Caco-2 (cell line): ENCODE measurements around the gene VPS8. TPM values are rescaled to one million over a fixed set of nuclear protein-coding genes. Genes with fewer than 3 reads are reported as not detected.

ENCODE experiments used
- BruUV-seq: library from RNA; stranded (reverse); fragments of 400-500 nt; replicated peaks from 2 replicates; lab custom pipeline; 2021; lab: Mats Ljungman, UMichigan
- CTCF ChIA-PET: fragments of 300-600 bp; sonication (Branson Sonifier 250); formaldehyde crosslinking; loops from one replicate; lab custom pipeline; 2022; ENCODE audit warnings: antibody characterized with exemption; lab: Charles Lee
- POLR2A ChIA-PET: fragments of 300-600 bp; sonication (Branson Sonifier 250); formaldehyde crosslinking; loops from one replicate; lab custom pipeline; 2022; ENCODE audit warnings: antibody characterized with exemption; lab: Charles Lee
- DNase-seq, 2 experiments: peaks; one replicate each; pipeline versions ENCODE4 v3.0.0 to v3.0.0-alpha.2; 2020 to 2022
- H3K27me3 ChIP-seq: replicated peaks from 2 replicates; pipeline ENCODE4 v1.6.0; 2011; ENCODE audit warnings: low read length; ENCODE audit not compliant: control insufficient read depth, insufficient read depth
- H3K36me3 ChIP-seq: 2 replicates; pipeline ENCODE4 v1.5.1; 2011; ENCODE audit warnings: low read length; ENCODE audit not compliant: control insufficient read depth, insufficient read depth
- H3K4me1 ChIP-seq: fragments of 250-450 bp; sonication (Bioruptor Pico); 2 replicates; pipeline ENCODE4 v1.5.1; 2020; ENCODE audit warnings: mild to moderate bottlenecking
- H3K4me3 ChIP-seq: 2 replicates; pipeline ENCODE4 v1.5.1; 2011; ENCODE audit warnings: low read depth, mild to moderate bottlenecking, control low read depth, low read length
- H3K9me3 ChIP-seq: fragments of 250-450 bp; sonication (Bioruptor Pico); 2 replicates; pipeline ENCODE4 v1.5.1; 2020; ENCODE audit warnings: mild to moderate bottlenecking, moderate library complexity
- H3K27ac Mint-ChIP-seq: one replicate; pipeline ENCODE4 v1.8.0; 2022; ENCODE audit warnings: mixed read lengths; ENCODE audit not compliant: unreplicated experiment
- H3K27me3 Mint-ChIP-seq: one replicate; pipeline ENCODE4 v1.8.0; 2022; ENCODE audit warnings: mixed read lengths; ENCODE audit not compliant: insufficient read depth, unreplicated experiment
- H3K36me3 Mint-ChIP-seq: one replicate; pipeline ENCODE4 v1.8.0; 2022; ENCODE audit warnings: mild to moderate bottlenecking, mixed read lengths; ENCODE audit not compliant: insufficient read depth, unreplicated experiment
- H3K4me1 Mint-ChIP-seq: one replicate; pipeline ENCODE4 v1.8.0; 2022; ENCODE audit warnings: low read depth, mixed read lengths; ENCODE audit not compliant: unreplicated experiment
- H3K4me3 Mint-ChIP-seq: one replicate; pipeline ENCODE4 v1.8.0; 2022; ENCODE audit warnings: mild to moderate bottlenecking, moderate library complexity, mixed read lengths; ENCODE audit not compliant: unreplicated experiment
- H3K9me3 Mint-ChIP-seq: one replicate; pipeline ENCODE4 v1.8.0; 2022; ENCODE audit warnings: mixed read lengths; ENCODE audit not compliant: unreplicated experiment
- intact Hi-C: fragments of 100-400 bp; cut with micrococcal nuclease; formaldehyde crosslinking; loops from one replicate; pipeline ENCODE4 v1.10.0; 2022; ENCODE audit not compliant: unreplicated experiment
- total RNA-seq: library from RNA; stranded (reverse); gene quantifications from 2 replicates; pipeline ENCODE4 v1.2.3, GENCODE V29; 2022
- TF ChIP-seq, protein P1 (sequence below), 2 experiments: fragments of 200-600 bp in 1 of 2; IDR thresholded peaks; 1 replicate in 1 of 2; 2 replicates in 1 of 2; pipeline versions ENCODE4 v1.5.1 to v1.8.0; 2011 to 2022; ENCODE audit warnings: antibody characterized with exemption in 1 of 2, control low read depth in 1 of 2, inconsistent platforms in 1 of 2, low read depth in 1 of 2, low read length in 1 of 2, mild to moderate bottlenecking in 1 of 2, moderate library complexity in 1 of 2; ENCODE audit not compliant: insufficient read depth in 1 of 2, severe bottlenecking in 1 of 2, unreplicated experiment in 1 of 2

The VPS8 gene
- total RNA-seq, 1 experiment from 2014 or later, result 44.7 TPM

DNA sequence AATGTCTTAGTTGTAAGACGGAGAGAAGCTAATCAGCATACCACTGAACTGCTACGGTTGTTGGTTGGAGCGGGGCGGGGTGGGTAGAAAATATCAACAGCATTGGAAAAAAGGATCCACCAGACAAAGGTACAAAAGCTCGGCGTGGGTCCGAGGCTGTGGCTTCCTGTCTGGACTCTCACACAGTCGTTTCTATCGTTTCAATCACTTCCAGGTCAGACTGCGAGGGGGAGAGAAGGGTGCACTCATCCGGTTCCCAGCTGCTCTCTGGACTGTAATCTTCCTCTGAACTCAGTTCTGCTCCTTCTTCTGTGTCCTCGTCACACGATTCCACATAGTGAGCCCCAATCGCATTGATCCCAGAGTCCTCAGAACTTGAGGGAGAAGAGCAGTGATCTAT is 270.9 kb downstream of the VPS8 start:
- TF ChIP-seq, protein P1, sequence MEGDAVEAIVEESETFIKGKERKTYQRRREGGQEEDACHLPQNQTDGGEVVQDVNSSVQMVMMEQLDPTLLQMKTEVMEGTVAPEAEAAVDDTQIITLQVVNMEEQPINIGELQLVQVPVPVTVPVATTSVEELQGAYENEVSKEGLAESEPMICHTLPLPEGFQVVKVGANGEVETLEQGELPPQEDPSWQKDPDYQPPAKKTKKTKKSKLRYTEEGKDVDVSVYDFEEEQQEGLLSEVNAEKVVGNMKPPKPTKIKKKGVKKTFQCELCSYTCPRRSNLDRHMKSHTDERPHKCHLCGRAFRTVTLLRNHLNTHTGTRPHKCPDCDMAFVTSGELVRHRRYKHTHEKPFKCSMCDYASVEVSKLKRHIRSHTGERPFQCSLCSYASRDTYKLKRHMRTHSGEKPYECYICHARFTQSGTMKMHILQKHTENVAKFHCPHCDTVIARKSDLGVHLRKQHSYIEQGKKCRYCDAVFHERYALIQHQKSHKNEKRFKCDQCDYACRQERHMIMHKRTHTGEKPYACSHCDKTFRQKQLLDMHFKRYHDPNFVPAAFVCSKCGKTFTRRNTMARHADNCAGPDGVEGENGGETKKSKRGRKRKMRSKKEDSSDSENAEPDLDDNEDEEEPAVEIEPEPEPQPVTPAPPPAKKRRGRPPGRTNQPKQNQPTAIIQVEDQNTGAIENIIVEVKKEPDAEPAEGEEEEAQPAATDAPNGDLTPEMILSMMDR (IDR thresholded peaks at IDR 0.05; ENCODE audit: insufficient read depth in 1 of 2, low read depth in 1 of 2, low read length in 1 of 2, severe bottlenecking in 1 of 2, unreplicated experiment in 1 of 2), result no peak
- ChIA-PET POLR2A (no interaction called here), CTCF (no interaction called here)
- intact Hi-C loops, result no loop called here
- Mint-ChIP-seq H3K4me3 (no peak overlapping the region), H3K27me3 (no peaks in the 10 kb centered on the region), H3K4me1 (no peaks in the 10 kb centered on the region), H3K36me3 (no peaks in the 10 kb centered on the region), H3K27ac (no peak overlapping the region), H3K9me3 (no peaks in the 10 kb centered on the region)
- no peak for DNase-seq
- no peaks in the 10 kb centered on the region for H3K27me3 ChIP-seq
- H3K9me3 ChIP-seq, result no peaks in the 10 kb centered on the region
- BruUV-seq, result no TSS peak
- no peaks in the 10 kb centered on the region for H3K36me3 ChIP-seq
- H3K4me1 ChIP-seq, result peaks cover 7% of the 10 kb centered on the region; the same call in 1 of the 2 replicates
- no peak overlapping the region for H3K4me3 ChIP-seq

DNA sequence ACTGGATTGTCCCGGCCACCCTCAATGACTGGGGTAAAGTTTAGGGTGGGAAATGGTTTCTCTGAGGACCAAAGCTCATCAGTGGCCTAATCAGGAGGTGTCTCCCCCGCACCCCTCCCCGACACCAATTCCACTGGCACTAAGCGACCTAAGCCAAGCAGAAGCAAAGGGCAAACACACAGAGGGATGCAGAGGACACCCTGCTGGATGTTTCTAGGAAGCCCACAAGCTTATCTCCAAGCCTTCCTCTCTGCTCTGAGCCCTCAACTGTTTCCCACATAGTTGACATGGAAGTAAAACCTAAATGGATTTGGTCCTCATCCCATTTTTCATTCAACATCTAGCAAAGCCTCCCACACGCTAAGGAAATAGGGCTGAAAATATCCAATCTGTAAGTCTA is 272.4 kb downstream of the VPS8 start:
- Histone ChIP-seq H3K36me3 (no peaks in the 10 kb centered on the region), H3K9me3 (no peaks in the 10 kb centered on the region), H3K4me1 (peaks cover 10% of the 10 kb centered on the region), H3K27me3 (no peaks in the 10 kb centered on the region), H3K4me3 (no peak overlapping the region)
- Mint-ChIP-seq H3K4me1 (no peaks in the 10 kb centered on the region), H3K4me3 (no peak overlapping the region), H3K9me3 (no peaks in the 10 kb centered on the region), H3K27me3 (no peaks in the 10 kb centered on the region), H3K36me3 (no peaks in the 10 kb centered on the region), H3K27ac (no peak overlapping the region)
- intact Hi-C loops, result no loop called here
- no TSS peak for BruUV-seq
- TF ChIP-seq, protein P1 (IDR thresholded peaks at IDR 0.05; ENCODE audit: insufficient read depth in 1 of 2, low read depth in 1 of 2, low read length in 1 of 2, severe bottlenecking in 1 of 2, unreplicated experiment in 1 of 2), result no peak
- no peak for DNase-seq
- ChIA-PET CTCF (no interaction called here), POLR2A (no interaction called here)

DNA sequence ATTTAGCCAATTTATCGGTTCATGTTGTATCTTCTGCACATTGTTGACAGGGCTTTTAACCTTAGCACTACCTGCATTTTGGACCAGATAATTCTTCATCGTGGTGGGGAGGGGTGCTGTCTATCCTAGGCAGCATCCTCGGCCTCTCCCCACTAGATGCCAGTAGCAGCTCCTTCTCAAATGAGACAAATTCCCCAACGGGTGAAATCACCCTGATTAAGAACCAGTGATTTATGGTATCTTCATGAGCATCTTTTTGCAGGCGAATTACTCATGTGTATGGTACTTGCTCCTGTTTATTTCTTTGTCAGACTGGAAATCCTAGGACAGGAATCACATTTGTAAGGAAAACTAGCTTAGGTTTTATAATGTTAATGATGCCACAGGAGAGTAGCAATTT is 272.9 kb downstream of the VPS8 start:
- H3K4me1 Mint-ChIP-seq, result no peaks in the 10 kb centered on the region
- no TSS peak for BruUV-seq
- no peaks in the 10 kb centered on the region for H3K9me3 Mint-ChIP-seq
- intact Hi-C loops, result no loop called here
- no peak overlapping the region for H3K27ac Mint-ChIP-seq
- peaks cover 10% of the 10 kb centered on the region for H3K4me1 ChIP-seq
- H3K4me3 ChIP-seq, result no peak overlapping the region
- POLR2A ChIA-PET, result no interaction called here
- no peak for DNase-seq
- no peaks in the 10 kb centered on the region for H3K36me3 Mint-ChIP-seq
- CTCF ChIA-PET, result interaction anchor here (0.6 kb wide), 1 partner anchor 1511 kb away, joined by 5 read pairs; no protein-coding TSS in a partner anchor
- H3K27me3 ChIP-seq, result no peaks in the 10 kb centered on the region
- no peaks in the 10 kb centered on the region for H3K9me3 ChIP-seq
- no peak overlapping the region for H3K4me3 Mint-ChIP-seq
- TF ChIP-seq, protein P1 (IDR thresholded peaks at IDR 0.05; ENCODE audit: insufficient read depth in 1 of 2, low read depth in 1 of 2, low read length in 1 of 2, severe bottlenecking in 1 of 2, unreplicated experiment in 1 of 2), result no peak
- no peaks in the 10 kb centered on the region for H3K27me3 Mint-ChIP-seq
- no peaks in the 10 kb centered on the region for H3K36me3 ChIP-seq
